ENCODE results near the gene SCAMP2.

The SCAMP2 gene

GRCh38 chr15:74821790-74822158 is 51.4 kb downstream of the SCAMP2 start:
- Histone ChIP-seq H3K36me3 (replicated peaks) (no peaks in the 10 kb centered on the region), H3K27me3 (ENCODE audit: low read depth) (peaks cover 42% of the 10 kb centered on the region), H3K4me1 (no peaks in the 10 kb centered on the region; the same call in 1 of the 2 replicates), H3K9me3 (no peaks in the 10 kb centered on the region), H3K4me3 (no peak overlapping the region)
- no peak for DNase-seq (ENCODE audit: low spot score in 2 of 2)
- in situ Hi-C loops (cut with MboI; ENCODE audit: low sequenced_read_pairs): loop anchor here (25.0 kb wide), 1 partner anchor 491 kb away; no protein-coding TSS in a partner anchor

DNA sequence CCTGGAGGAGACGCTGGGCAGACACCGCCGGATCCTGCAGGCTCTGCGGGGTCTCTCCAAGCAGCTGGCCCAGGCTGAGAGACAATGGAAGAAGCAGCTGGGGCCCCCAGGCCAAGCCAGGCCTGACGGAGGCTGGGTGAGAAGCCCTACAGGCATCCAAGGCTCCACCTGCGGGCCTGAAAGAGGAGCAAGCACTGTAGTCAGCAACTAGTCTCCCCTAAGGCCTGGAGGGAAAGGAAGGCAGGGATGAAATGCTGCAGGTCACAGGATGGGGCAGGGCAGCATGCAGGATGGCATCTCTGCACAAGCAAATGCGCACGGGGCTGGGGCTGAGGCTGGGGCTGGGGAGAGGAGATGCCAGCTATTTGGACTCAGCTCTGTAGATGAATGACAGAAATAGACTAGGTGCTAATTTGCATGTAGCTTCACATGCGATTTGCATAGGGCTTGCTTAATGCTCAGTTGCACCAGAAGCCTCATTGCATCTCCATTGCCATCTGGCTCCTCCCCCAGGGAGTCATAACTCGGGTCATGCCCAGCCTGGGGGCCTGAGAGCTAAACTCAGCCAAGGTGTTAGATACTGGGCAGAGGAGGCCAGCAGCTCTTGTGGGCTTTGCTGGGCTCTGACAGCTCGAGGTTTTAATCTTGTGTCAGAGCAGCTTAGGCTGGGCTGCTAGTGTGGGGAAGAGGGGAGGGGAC is 51.9 kb downstream of the SCAMP2 start:
- in situ Hi-C loops (cut with MboI; ENCODE audit: low sequenced_read_pairs): loop anchor here (25.0 kb wide), 1 partner anchor 491 kb away; no protein-coding TSS in a partner anchor
- no peaks in the 10 kb centered on the region; the same call in 1 of the 2 replicates for H3K4me1 ChIP-seq
- DNase-seq (ENCODE audit: low spot score in 2 of 2): no peak
- no peaks in the 10 kb centered on the region for H3K36me3 ChIP-seq (replicated peaks)
- no peaks in the 10 kb centered on the region for H3K9me3 ChIP-seq
- H3K4me3 ChIP-seq: no peak overlapping the region
- peaks cover 39% of the 10 kb centered on the region for H3K27me3 ChIP-seq (ENCODE audit: low read depth)

GRCh38 chr15:74820056-74820455 is 53.1 kb downstream of the SCAMP2 start:
- H3K4me1 ChIP-seq: no peaks in the 10 kb centered on the region; the same call in 1 of the 2 replicates
- in situ Hi-C loops (cut with MboI; ENCODE audit: low sequenced_read_pairs): loop anchor here (25.0 kb wide), 1 partner anchor 492 kb away; no protein-coding TSS in a partner anchor

DNA sequence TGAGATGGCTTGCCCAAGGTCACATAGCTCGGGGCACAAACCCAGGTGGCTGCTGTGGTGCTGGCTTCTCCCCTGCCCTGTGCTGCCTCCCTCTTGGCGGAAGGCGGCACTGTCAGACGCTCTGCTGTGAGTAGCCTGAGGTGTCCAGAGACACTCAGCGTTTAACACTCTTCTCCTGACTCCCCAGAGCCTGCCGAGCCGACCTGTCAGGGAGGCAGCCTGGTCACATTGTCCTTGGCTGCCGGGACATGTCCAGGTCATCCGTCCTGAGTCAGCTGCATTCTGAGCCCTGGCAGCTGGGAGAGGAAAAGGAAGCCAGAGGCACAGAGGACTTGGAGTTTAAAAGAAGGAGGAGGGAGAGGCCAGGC is 55.8 kb downstream of the SCAMP2 start:
- H3K4me3 ChIP-seq: no peak overlapping the region
- DNase-seq (ENCODE audit: low spot score in 2 of 2): peak; percentile 53 to 78
- H3K9me3 ChIP-seq: no peaks in the 10 kb centered on the region
- in situ Hi-C loops (cut with MboI; ENCODE audit: low sequenced_read_pairs): loop anchor here (25.0 kb wide), 1 partner anchor 495 kb away; no protein-coding TSS in a partner anchor
- no peaks in the 10 kb centered on the region for H3K36me3 ChIP-seq (replicated peaks)
- no peaks in the 10 kb centered on the region; the same call in 1 of the 2 replicates for H3K4me1 ChIP-seq
- peaks cover 11% of the 10 kb centered on the region for H3K27me3 ChIP-seq (ENCODE audit: low read depth)

More at GRCh38 chr15:74820056-74820455, 53.1 kb downstream of the SCAMP2 start:
- Histone ChIP-seq H3K27me3 (ENCODE audit: low read depth) (peaks cover 27% of the 10 kb centered on the region), H3K9me3 (no peaks in the 10 kb centered on the region), H3K36me3 (replicated peaks) (no peaks in the 10 kb centered on the region), H3K4me3 (no peak overlapping the region)
- no peak for DNase-seq (ENCODE audit: low spot score in 2 of 2)

GRCh38 chr15:74816624-74817369 is 56.4 kb downstream of the SCAMP2 start:
- no peak for DNase-seq (ENCODE audit: low spot score in 2 of 2)
- peaks cover 8% of the 10 kb centered on the region; the same call in 1 of the 2 replicates for H3K27me3 ChIP-seq (ENCODE audit: low read depth)
- no peaks in the 10 kb centered on the region for H3K36me3 ChIP-seq (replicated peaks)
- no peaks in the 10 kb centered on the region for H3K9me3 ChIP-seq
- in situ Hi-C loops (cut with MboI; ENCODE audit: low sequenced_read_pairs): loop anchor here (25.0 kb wide), 1 partner anchor 496 kb away; no protein-coding TSS in a partner anchor
- H3K4me1 ChIP-seq: no peaks in the 10 kb centered on the region; the same call in 1 of the 2 replicates
- H3K4me3 ChIP-seq: no peak overlapping the region

DNA sequence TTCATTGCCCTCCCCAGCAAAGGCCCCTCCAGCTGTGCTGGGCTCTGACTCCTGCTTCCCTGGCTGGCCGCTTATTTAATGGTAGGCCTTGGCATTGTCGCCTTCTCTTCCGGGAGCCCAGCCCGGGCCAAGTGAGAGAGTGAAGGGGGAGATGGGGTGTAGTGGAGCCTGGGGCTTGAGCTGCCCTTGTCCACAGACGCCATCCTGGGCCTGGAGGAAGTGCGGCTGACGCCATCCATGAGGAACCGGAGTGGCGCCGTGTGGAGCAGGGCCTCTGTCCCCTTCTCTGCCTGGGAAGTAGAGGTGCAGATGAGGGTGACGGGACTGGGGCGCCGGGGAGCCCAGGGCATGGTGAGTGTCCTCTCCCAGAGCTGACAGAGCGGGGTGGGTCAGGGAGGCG is 57.2 kb downstream of the SCAMP2 start:
- H3K4me1 ChIP-seq: no peaks in the 10 kb centered on the region; the same call in 1 of the 2 replicates
- peaks cover 8% of the 10 kb centered on the region; the same call in 1 of the 2 replicates for H3K27me3 ChIP-seq (ENCODE audit: low read depth)
- H3K36me3 ChIP-seq (replicated peaks): no peaks in the 10 kb centered on the region
- no peak for DNase-seq (ENCODE audit: low spot score in 2 of 2)
- in situ Hi-C loops (cut with MboI; ENCODE audit: low sequenced_read_pairs): loop anchor here (25.0 kb wide), 1 partner anchor 496 kb away; no protein-coding TSS in a partner anchor
- H3K9me3 ChIP-seq: no peaks in the 10 kb centered on the region
- no peak overlapping the region for H3K4me3 ChIP-seq

DNA sequence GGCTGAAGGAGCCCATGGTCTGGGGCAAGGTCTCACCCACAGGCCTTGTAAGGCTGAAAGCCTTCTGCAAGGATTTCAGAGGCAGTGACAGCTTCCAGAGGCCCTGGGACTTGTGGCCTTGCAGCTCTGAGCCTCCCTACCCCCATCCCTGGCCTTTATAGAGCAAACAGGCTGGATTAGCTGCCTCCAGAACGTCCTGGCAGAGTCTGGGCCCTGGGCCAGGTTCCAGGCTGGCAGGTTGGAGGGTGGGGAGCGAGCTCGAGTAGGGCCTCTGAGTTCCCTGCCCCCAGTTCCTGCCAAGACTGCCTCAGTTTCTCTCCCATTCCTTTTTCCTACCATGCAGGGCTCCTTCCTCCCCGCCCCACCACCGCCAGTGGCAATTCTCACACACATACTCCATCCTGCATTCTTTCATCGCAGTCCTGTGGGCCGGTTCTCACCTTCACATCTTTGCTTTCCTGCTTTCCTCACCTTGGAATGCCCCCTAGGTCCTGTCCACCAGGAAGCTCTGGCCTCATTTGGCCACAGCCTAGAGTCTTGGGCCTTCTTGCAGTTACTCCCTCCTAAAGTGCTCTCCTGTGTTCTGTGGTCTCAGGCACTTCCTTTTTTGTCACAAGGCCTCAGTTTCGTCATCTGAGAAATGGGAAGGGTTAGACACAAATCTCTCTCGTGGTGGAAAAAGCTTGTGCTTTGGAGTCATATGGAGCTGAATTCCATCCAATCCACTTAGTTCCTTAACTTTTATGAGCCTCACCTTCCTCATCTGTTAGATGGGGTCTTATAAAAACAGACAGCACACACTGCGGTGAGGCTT is 57.8 kb downstream of the SCAMP2 start:
- Histone ChIP-seq H3K36me3 (replicated peaks) (no peaks in the 10 kb centered on the region), H3K27me3 (ENCODE audit: low read depth) (peaks cover 8% of the 10 kb centered on the region), H3K4me3 (no peak overlapping the region), H3K9me3 (no peaks in the 10 kb centered on the region), H3K4me1 (no peaks in the 10 kb centered on the region; the same call in 1 of the 2 replicates)
- in situ Hi-C loops (cut with MboI; ENCODE audit: low sequenced_read_pairs): loop anchor here (25.0 kb wide), 1 partner anchor 497 kb away; no protein-coding TSS in a partner anchor
- DNase-seq (ENCODE audit: low spot score in 2 of 2): no peak

DNA sequence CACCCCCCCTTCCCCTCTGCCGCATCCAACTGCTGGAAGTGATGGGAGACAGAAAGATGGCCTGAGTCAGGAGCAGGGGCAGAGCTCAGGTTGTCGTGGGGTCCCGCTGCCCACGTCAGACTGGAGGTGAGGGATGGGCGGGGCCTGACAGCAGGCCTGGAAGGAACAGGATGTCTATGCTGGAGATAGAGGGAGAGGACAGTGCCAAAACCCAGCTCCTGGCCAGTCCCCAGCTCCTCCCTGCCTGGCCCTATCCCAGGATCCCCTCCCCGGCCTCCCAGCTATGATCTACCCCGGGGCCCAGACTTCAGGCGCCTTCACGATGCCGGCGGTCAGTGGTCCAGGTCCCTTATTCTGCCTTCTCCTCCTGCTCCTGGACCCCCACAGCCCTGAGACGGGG is 60.6 kb downstream of the SCAMP2 start, which contains the start of gene LMAN1L:
LMAN1L (plus strand) TSS at position 303 of the 400 bp plus-strand sequence; CDS start at position 323, 20 bp downstream.
- H3K4me1 ChIP-seq: no peaks in the 10 kb centered on the region; the same call in 1 of the 2 replicates
- H3K9me3 ChIP-seq: no peaks in the 10 kb centered on the region
- no peaks in the 10 kb centered on the region for H3K36me3 ChIP-seq (replicated peaks)
- in situ Hi-C loops (cut with MboI; ENCODE audit: low sequenced_read_pairs): loop anchor here (25.0 kb wide), 1 partner anchor 500 kb away; no protein-coding TSS in a partner anchor
- DNase-seq (ENCODE audit: low spot score in 2 of 2): no peak
- H3K27me3 ChIP-seq (ENCODE audit: low read depth): no peaks in the 10 kb centered on the region; the same call in none of the 2 replicates
- no peak within 1 kb of the TSS for H3K4me3 ChIP-seq

DNA sequence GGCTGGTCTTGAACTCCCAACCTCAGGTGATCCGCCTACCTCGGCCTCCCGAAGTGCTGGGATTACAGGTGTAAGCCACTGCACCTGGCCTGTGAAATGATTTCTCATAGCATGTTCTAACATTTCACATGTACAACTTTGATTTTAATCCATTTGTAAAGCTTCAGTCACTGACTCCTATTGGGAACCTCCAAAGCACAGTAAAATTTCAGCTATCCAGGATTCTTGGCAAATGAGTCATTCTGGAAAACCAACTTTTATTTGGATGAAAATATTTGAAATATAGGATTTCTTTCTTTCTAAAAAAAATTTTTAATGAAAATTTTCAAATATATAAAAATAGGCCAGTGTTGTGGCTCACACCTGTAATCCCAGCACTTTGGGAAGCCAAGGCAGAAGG is 63.2 kb downstream of the SCAMP2 start:
- in situ Hi-C loops (cut with MboI; ENCODE audit: low sequenced_read_pairs): loop anchor here (25.0 kb wide), 1 partner anchor 502 kb away; no protein-coding TSS in a partner anchor
- no peaks in the 10 kb centered on the region for H3K4me1 ChIP-seq
- no peaks in the 10 kb centered on the region; the same call in none of the 2 replicates for H3K27me3 ChIP-seq (ENCODE audit: low read depth)
- no peaks in the 10 kb centered on the region for H3K9me3 ChIP-seq
- H3K36me3 ChIP-seq (replicated peaks): no peaks in the 10 kb centered on the region
- no peak for DNase-seq (ENCODE audit: low spot score in 2 of 2)
- no peak overlapping the region for H3K4me3 ChIP-seq

GRCh38 chr15:74809242-74809641 is 63.9 kb downstream of the SCAMP2 start:
- DNase-seq (ENCODE audit: low spot score in 2 of 2): no peak
- in situ Hi-C loops (cut with MboI; ENCODE audit: low sequenced_read_pairs): loop anchor here (25.0 kb wide), 1 partner anchor 503 kb away; no protein-coding TSS in a partner anchor
- no peaks in the 10 kb centered on the region; the same call in 1 of the 2 replicates for H3K36me3 ChIP-seq (replicated peaks)
- H3K4me3 ChIP-seq: no peak overlapping the region
- no peaks in the 10 kb centered on the region for H3K4me1 ChIP-seq
- no peaks in the 10 kb centered on the region; the same call in none of the 2 replicates for H3K27me3 ChIP-seq (ENCODE audit: low read depth)
- H3K9me3 ChIP-seq: no peaks in the 10 kb centered on the region

GRCh38 chr15:74808840-74809229 is 64.3 kb downstream of the SCAMP2 start:
- Histone ChIP-seq H3K4me3 (no peak overlapping the region), H3K9me3 (no peaks in the 10 kb centered on the region), H3K36me3 (replicated peaks) (peaks cover 4% of the 10 kb centered on the region), H3K27me3 (ENCODE audit: low read depth) (no peaks in the 10 kb centered on the region; the same call in none of the 2 replicates), H3K4me1 (no peaks in the 10 kb centered on the region)
- peak in 1 of 2 experiments; percentile 55 for DNase-seq (ENCODE audit: low spot score in 2 of 2)
- in situ Hi-C loops (cut with MboI; ENCODE audit: low sequenced_read_pairs): loop anchor here (25.0 kb wide), 1 partner anchor 503 kb away; no protein-coding TSS in a partner anchor

DNA sequence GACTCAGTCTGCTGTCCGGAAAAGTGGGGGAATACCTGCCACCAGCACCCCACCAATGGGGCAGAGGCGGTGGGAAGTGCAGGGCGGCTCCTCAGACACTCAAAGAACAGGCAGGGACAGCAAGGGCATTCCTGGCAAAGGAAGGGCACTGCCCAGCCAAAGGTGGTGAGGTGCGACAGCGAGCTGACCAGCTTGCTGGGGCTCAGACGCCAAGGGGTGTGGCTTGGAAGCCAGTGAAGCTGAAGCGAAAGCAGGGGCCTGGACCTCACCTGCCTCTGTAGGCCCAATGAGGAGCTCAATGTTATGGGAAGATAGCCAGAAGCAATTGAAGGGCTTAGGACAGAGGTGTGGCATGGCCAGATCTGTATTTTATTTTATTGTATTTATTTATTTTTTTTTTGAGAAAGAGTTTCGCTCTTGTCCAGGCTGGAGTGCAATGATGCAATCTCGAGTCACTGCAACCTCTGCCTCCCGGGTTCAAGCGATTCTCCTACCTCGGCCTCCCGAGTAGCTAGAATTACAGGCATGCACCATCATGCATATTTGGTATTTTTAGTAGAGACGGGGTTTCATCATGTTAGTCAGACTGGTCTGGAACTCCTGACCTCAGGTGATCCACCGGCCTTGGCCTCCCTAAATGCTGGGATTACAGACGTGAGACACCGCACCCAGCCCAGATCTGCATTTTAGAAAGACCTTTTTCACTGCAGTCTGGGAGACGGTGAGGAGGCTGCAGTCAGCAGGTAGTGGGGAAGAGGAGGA is 64.9 kb downstream of the SCAMP2 start:
- no peaks in the 10 kb centered on the region for H3K4me1 ChIP-seq
- no peaks in the 10 kb centered on the region for H3K9me3 ChIP-seq
- in situ Hi-C loops (cut with MboI; ENCODE audit: low sequenced_read_pairs): loop anchor here (25.0 kb wide), 1 partner anchor 504 kb away; no protein-coding TSS in a partner anchor
- no peak overlapping the region for H3K4me3 ChIP-seq
- H3K27me3 ChIP-seq (ENCODE audit: low read depth): no peaks in the 10 kb centered on the region; the same call in none of the 2 replicates
- peaks cover 9% of the 10 kb centered on the region for H3K36me3 ChIP-seq (replicated peaks)
- no peak for DNase-seq (ENCODE audit: low spot score in 2 of 2)

All from HAP-1 (cell line).